ENCODE results near the gene DPP6. TPM values are rescaled to one million over a fixed set of nuclear protein-coding genes. Genes with fewer than 3 reads are reported as not detected.

DPP6 gene
- total RNA-seq, 1 donor from 2014 or later: not detected

DNA sequence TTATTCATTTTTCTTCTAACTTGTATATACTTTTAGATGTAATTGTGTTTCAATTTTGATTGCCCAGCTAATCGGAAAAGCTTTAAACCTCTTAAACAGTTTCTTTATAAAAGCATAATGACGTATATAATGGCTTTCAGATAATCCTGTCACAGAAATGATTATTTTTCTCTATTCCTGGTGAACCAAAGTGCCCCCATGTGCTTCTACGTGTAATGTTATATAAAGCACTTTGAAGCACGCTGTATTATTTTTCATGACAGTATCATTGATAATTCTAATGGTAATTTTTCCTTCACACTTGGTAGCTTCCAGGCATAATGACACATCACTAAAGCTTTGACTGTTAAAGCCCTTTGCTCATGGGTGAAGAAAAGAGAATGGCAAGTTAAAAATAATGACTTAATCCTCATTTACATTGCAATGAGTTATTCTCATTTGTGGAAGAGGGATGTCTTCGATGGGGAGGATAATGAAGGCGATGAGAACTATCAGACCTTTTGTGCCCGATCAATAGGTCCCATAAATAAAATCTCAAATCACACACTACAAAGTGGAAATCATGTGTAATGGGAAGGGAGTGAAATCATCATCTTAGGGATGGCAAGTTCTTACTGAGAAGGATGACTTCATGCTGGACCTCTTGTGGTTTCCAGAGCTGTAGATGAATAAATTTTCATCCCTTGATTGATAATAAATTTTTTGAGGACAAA, 460.1 kb downstream of the DPP6 start:
- no peaks in the 10 kb centered on the region for H3K4me1 ChIP-seq
- H3K36me3 ChIP-seq: no peaks in the 10 kb centered on the region
- DNase-seq (ENCODE audit: low spot score in 2 of 2): no peak
- no peak overlapping the region for H3K27ac ChIP-seq
- H3K27me3 ChIP-seq: no peaks in the 10 kb centered on the region
- no peaks in the 10 kb centered on the region for H3K9me3 ChIP-seq
- TF ChIP-seq, protein P1, sequence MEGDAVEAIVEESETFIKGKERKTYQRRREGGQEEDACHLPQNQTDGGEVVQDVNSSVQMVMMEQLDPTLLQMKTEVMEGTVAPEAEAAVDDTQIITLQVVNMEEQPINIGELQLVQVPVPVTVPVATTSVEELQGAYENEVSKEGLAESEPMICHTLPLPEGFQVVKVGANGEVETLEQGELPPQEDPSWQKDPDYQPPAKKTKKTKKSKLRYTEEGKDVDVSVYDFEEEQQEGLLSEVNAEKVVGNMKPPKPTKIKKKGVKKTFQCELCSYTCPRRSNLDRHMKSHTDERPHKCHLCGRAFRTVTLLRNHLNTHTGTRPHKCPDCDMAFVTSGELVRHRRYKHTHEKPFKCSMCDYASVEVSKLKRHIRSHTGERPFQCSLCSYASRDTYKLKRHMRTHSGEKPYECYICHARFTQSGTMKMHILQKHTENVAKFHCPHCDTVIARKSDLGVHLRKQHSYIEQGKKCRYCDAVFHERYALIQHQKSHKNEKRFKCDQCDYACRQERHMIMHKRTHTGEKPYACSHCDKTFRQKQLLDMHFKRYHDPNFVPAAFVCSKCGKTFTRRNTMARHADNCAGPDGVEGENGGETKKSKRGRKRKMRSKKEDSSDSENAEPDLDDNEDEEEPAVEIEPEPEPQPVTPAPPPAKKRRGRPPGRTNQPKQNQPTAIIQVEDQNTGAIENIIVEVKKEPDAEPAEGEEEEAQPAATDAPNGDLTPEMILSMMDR (IDR thresholded peaks at IDR 0.05): no peak
- H3K4me3 ChIP-seq: no peak overlapping the region
- intact Hi-C loops (cut with DNase I): no loop called here

DNA sequence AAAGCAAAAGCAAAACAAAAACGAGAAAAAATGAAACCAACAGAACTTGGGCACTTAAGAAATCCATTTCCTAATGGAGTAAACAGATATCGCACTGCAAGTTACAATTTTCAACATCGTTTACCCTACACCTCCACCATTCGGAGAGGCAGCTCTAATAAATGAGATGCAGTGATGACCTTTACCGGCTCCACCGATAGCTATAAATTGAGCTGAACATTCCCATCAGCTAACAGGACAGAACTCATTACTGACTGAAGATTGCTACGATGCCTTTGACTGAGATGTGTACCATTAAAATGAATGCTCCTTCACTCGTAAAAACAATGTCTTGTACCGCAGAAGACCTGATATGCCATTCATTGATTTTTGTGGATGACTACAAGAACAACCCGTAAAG, 465.6 kb downstream of the DPP6 start:
- H3K27me3 ChIP-seq: no peaks in the 10 kb centered on the region
- H3K36me3 ChIP-seq: no peaks in the 10 kb centered on the region
- TF ChIP-seq, protein P1 (IDR thresholded peaks at IDR 0.05): no peak
- no peaks in the 10 kb centered on the region for H3K4me1 ChIP-seq
- H3K9me3 ChIP-seq: no peaks in the 10 kb centered on the region
- no peak for DNase-seq (ENCODE audit: low spot score in 2 of 2)
- no peak overlapping the region for H3K27ac ChIP-seq
- no peak overlapping the region for H3K4me3 ChIP-seq
- intact Hi-C loops (cut with DNase I): no loop called here

DNA sequence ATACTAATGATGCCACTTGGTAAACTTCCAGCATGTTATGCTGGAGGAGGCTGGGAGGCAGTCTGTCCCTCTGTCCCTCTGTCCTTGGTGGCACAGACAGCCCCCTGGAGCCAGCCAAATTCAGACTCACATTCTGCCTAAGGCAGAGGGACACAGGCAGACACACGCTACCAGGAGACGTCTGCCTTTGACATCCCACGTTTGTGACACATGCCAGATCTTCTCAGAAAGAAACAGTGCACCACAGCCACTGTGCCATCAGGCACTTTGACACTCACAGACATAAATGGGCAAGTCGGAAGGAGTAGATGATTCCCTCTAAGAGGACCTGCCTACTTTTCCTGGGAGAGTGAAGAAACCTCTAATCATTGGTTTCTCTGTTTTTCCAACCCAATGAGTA, 467.0 kb downstream of the DPP6 start:
- Histone ChIP-seq H3K36me3 (no peaks in the 10 kb centered on the region), H3K9me3 (peaks cover 0 to 5% of the 10 kb centered on the region in 2 donors), H3K27me3 (no peaks in the 10 kb centered on the region), H3K4me3 (no peak overlapping the region), H3K4me1 (no peaks in the 10 kb centered on the region), H3K27ac (no peak overlapping the region)
- DNase-seq (ENCODE audit: low spot score in 2 of 2): no peak
- TF ChIP-seq, protein P1 (IDR thresholded peaks at IDR 0.05): no peak
- intact Hi-C loops (cut with DNase I): no loop called here

DNA sequence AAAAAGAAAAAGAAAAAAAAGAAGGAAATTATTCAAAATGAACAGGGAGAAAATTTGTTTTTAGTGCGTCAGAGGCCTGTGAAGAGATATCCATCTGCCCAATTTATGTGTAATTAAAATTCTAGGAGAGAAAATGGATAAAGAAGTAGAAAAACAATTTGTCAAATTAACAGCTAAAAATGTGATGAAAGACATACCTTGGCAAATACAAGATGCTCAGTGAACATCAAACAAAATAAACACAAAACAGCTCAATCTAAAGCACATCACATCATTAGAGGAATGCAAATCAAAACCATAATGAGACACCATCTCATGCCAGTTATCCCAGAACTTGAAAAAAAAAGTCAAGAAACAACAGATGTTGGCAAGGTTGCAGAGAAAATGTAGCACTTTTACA, 477.9 kb downstream of the DPP6 start:
- TF ChIP-seq, protein P1 (IDR thresholded peaks at IDR 0.05): no peak
- no peaks in the 10 kb centered on the region for H3K4me1 ChIP-seq
- H3K27me3 ChIP-seq: no peaks in the 10 kb centered on the region
- DNase-seq (ENCODE audit: low spot score in 2 of 2): no peak
- no peaks in the 10 kb centered on the region for H3K36me3 ChIP-seq
- H3K9me3 ChIP-seq: no peaks in the 10 kb centered on the region
- no peak overlapping the region for H3K4me3 ChIP-seq
- no peak overlapping the region for H3K27ac ChIP-seq
- intact Hi-C loops (cut with DNase I): no loop called here

DNA sequence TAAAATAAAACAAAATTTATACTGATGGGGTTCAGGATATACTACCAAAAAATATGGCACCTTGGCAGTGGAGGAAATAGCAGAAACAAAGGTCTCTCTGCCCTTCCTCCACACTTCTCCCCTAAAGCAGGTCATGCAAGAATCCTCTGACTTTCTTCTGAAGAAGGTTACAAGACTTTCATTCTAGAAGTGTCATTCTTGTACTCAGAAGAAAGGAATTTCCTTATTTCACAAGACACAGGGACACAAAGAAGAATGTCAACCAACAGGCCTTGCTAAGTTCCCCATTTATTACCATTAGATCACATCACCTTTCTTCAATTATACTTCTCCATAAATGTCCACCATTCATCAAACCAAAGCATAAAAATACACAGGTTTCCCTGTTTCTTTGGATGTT, 480.6 kb downstream of the DPP6 start:
- no peaks in the 10 kb centered on the region for H3K9me3 ChIP-seq
- no peaks in the 10 kb centered on the region for H3K36me3 ChIP-seq
- no peaks in the 10 kb centered on the region for H3K27me3 ChIP-seq
- no peak for DNase-seq (ENCODE audit: low spot score in 2 of 2)
- H3K27ac ChIP-seq: no peak overlapping the region
- TF ChIP-seq, protein P1 (IDR thresholded peaks at IDR 0.05): no peak
- H3K4me3 ChIP-seq: no peak overlapping the region
- H3K4me1 ChIP-seq: no peaks in the 10 kb centered on the region
- intact Hi-C loops (cut with DNase I): no loop called here

DNA sequence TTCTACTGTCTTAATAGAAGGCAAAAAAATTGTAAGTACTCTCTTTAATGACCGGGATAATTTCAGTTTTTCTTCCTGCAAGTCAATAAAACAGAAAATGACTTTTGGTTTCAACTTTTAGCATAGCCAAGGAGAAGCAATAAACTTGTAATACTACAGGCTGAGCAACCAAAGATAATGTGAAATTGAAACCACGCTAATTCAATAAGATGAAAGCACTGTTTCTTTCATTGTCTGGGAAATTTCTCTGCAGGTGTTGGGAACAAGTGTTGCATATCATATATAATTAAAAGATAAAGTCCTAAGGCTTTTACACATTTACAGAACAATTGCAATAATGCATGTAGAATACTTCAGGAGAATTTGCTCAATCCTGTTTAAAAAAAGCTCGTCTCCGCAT, 488.4 kb downstream of the DPP6 start:
- Histone ChIP-seq H3K4me3 (no peak overlapping the region), H3K36me3 (no peaks in the 10 kb centered on the region), H3K27ac (no peak overlapping the region), H3K27me3 (no peaks in the 10 kb centered on the region), H3K4me1 (no peaks in the 10 kb centered on the region), H3K9me3 (no peaks in the 10 kb centered on the region)
- intact Hi-C loops (cut with DNase I): no loop called here
- TF ChIP-seq, protein P1 (IDR thresholded peaks at IDR 0.05): no peak
- no peak for DNase-seq (ENCODE audit: low spot score in 2 of 2)
